ENCODE data around the gene GALNT13. TPM values are rescaled to one million over a fixed set of nuclear protein-coding genes. Genes with fewer than 3 reads are reported as not detected.

Gene GALNT13
- polyA plus RNA-seq, 2 of the 4 experiments (the other 2 are of a cell fraction) = 12.1 to 15.6 TPM

- TF ChIP-seq, protein P1, sequence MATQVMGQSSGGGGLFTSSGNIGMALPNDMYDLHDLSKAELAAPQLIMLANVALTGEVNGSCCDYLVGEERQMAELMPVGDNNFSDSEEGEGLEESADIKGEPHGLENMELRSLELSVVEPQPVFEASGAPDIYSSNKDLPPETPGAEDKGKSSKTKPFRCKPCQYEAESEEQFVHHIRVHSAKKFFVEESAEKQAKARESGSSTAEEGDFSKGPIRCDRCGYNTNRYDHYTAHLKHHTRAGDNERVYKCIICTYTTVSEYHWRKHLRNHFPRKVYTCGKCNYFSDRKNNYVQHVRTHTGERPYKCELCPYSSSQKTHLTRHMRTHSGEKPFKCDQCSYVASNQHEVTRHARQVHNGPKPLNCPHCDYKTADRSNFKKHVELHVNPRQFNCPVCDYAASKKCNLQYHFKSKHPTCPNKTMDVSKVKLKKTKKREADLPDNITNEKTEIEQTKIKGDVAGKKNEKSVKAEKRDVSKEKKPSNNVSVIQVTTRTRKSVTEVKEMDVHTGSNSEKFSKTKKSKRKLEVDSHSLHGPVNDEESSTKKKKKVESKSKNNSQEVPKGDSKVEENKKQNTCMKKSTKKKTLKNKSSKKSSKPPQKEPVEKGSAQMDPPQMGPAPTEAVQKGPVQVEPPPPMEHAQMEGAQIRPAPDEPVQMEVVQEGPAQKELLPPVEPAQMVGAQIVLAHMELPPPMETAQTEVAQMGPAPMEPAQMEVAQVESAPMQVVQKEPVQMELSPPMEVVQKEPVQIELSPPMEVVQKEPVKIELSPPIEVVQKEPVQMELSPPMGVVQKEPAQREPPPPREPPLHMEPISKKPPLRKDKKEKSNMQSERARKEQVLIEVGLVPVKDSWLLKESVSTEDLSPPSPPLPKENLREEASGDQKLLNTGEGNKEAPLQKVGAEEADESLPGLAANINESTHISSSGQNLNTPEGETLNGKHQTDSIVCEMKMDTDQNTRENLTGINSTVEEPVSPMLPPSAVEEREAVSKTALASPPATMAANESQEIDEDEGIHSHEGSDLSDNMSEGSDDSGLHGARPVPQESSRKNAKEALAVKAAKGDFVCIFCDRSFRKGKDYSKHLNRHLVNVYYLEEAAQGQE (IDR thresholded peaks at IDR 0.05) = no peak
- TF ChIP-seq GATA3 (IDR thresholded peaks at IDR 0.05; ENCODE audit: borderline replicate concordance) (no peak), RAD21 (conservative IDR thresholded peaks at IDR 0.05 in 1 of 2, IDR thresholded peaks at IDR 0.05 in 1 of 2) (no peak)
These were observed 514.5 kb downstream of the GALNT13 start (continued) for GRCh38 chr2:154386186-154386585.

DNA sequence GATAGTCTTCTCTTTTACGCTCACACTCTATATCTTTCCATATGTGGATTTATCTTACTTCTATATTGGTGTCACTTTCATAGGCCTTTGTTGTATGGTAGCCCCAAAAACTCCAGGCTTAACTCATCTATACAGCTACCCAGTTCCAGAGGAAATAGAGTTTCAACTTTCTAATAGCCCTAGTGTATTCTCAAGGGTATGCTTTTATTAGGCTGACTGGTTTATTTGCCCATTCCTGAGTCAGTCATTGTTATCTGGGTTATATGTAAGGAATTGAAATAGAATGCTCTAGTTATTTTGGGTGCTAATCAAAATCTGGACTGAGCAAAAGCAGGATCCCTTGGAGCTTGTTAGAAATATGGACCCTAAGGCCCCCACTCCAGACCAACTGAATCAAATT lies 519.3 kb downstream of the GALNT13 start:
- FAIRE-seq (no peak), DNase-seq (ENCODE audit: low read depth in 1 of 2, low spot score in 1 of 2) (no peak), ATAC-seq (no peak)
- H3K9me3 ChIP-seq = no peaks in the 10 kb centered on the region
- no peak overlapping the region for H3K4me3 ChIP-seq
- H3K4me2 ChIP-seq = no peak overlapping the region
- POLR2A ChIA-PET = no interaction called here
- H3K27ac ChIP-seq = no peak overlapping the region
- H3K4me1 ChIP-seq = no peaks in the 10 kb centered on the region
- CTCF ChIA-PET = interaction anchor here (0.6 kb wide), 1 partner anchor 9 kb away, joined by 5 read pairs; no protein-coding TSS in a partner anchor
- 91% methylated on average over 1 of the region's 1 CpG for WGBS (ENCODE audit: missing lambda C conversion rate)
- TF ChIP-seq FOSB (CRISPR knock-in tag; IDR thresholded peaks at IDR 0.05) = no peak
- TF ChIP-seq ZNF302 (CRISPR knock-in tag; IDR thresholded peaks at IDR 0.05) = no peak
- TF ChIP-seq CBX2 (IDR thresholded peaks at IDR 0.05; ENCODE audit: borderline replicate concordance, low read depth) = no peak
- TF ChIP-seq BHLHE40 (IDR thresholded peaks at IDR 0.05; ENCODE audit: low read depth, low read length) = no peak
- TF ChIP-seq TFCP2L1 (CRISPR knock-in tag; IDR thresholded peaks at IDR 0.05) = no peak
- no peak for TF ChIP-seq MAX (IDR thresholded peaks at IDR 0.05)
- no peak for TF ChIP-seq CHD4 (IDR thresholded peaks at IDR 0.05; ENCODE audit: borderline replicate concordance)
- TF ChIP-seq E2F6 (IDR thresholded peaks at IDR 0.05; ENCODE audit: borderline replicate concordance, low read depth) = no peak
- no peak for TF ChIP-seq USF2 (IDR thresholded peaks at IDR 0.05)
- TF ChIP-seq, protein P1 (IDR thresholded peaks at IDR 0.05) = no peak
- TF ChIP-seq, protein P2, sequence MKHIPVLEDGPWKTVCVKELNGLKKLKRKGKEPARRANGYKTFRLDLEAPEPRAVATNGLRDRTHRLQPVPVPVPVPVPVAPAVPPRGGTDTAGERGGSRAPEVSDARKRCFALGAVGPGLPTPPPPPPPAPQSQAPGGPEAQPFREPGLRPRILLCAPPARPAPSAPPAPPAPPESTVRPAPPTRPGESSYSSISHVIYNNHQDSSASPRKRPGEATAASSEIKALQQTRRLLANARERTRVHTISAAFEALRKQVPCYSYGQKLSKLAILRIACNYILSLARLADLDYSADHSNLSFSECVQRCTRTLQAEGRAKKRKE (CRISPR knock-in tag; IDR thresholded peaks at IDR 0.05; ENCODE audit: low read depth) = no peak
- TF ChIP-seq CHD2 (IDR thresholded peaks at IDR 0.05; ENCODE audit: low read length, partially characterized antibody) = no peak
- no peak for TF ChIP-seq MAZ (IDR thresholded peaks at IDR 0.05; ENCODE audit: borderline replicate concordance, low read depth, low read length)
- no peak for TF ChIP-seq HEYL (CRISPR knock-in tag; IDR thresholded peaks at IDR 0.05)
- no peak for TF ChIP-seq RFX5 (IDR thresholded peaks at IDR 0.05)
- no peak for TF ChIP-seq ESRRA (IDR thresholded peaks at IDR 0.05; ENCODE audit: borderline replicate concordance, low read length)
- no peak for TF ChIP-seq TP53 (CRISPR knock-in tag; IDR thresholded peaks at IDR 0.05)
